Inflammatory macrophage treated with lipopolysaccharide for 1 hour (primary cell): ENCODE measurements around the gene ADCY1.
A peak's percentile ranks its signal among the peaks of the same experiment; 100 is the strongest.
"Not testable (repeated sequence)": the region's sequence is repeated elsewhere in the genome, so short reads cannot be mapped to it uniquely, and the experiment has no call there.

ENCODE experiments used
- DNase-seq, 2 donors: peaks; one replicate each; pipeline ENCODE4 v3.0.0-alpha.2; 2020 to 2022

ADCY1 gene

GRCh38 chr7:45715471-45716352, 141.5 kb downstream of the ADCY1 start:
- DNase-seq = no peak

GRCh38 chr7:45716380-45717203, 142.4 kb downstream of the ADCY1 start:
- no peak for DNase-seq

- no peak for DNase-seq
Measured at GRCh38 chr7:45717537-45718235, 143.5 kb downstream of the ADCY1 start.

GRCh38 chr7:45718464-45719330, 144.5 kb downstream of the ADCY1 start:
- no peak for DNase-seq

- no peak for DNase-seq
Measured at GRCh38 chr7:45720989-45721388, 146.8 kb downstream of the ADCY1 start.

GRCh38 chr7:45721686-45722598, 147.8 kb downstream of the ADCY1 start:
- no peak for DNase-seq

- not testable (repeated sequence) for DNase-seq
Measured at GRCh38 chr7:45725231-45725630, 151.1 kb downstream of the ADCY1 start.

- DNase-seq = no peak
Measured at GRCh38 chr7:45726883-45727282, 152.7 kb downstream of the ADCY1 start.

GRCh38 chr7:45731692-45732443, 157.7 kb downstream of the ADCY1 start:
- DNase-seq = peak; percentile 5 to 17

GRCh38 chr7:45738920-45739319, 164.8 kb downstream of the ADCY1 start:
- DNase-seq = not testable (repeated sequence)

- DNase-seq = not testable (repeated sequence)
Measured at GRCh38 chr7:45740573-45740972, 166.4 kb downstream of the ADCY1 start.

GRCh38 chr7:45748976-45749375, 174.8 kb downstream of the ADCY1 start:
- DNase-seq = not testable (repeated sequence)

GRCh38 chr7:45751352-45751751, 177.2 kb downstream of the ADCY1 start:
- DNase-seq = not testable (repeated sequence)

GRCh38 chr7:45756333-45756732, 182.2 kb downstream of the ADCY1 start:
- DNase-seq = not testable (repeated sequence)

GRCh38 chr7:45756757-45757156, 182.6 kb downstream of the ADCY1 start:
- not testable (repeated sequence) for DNase-seq

- not testable (repeated sequence) for DNase-seq
Measured at GRCh38 chr7:45759464-45759863, 185.3 kb downstream of the ADCY1 start.

- not testable (repeated sequence) for DNase-seq
Measured at GRCh38 chr7:45761545-45762205, 187.5 kb downstream of the ADCY1 start.

- DNase-seq = peak in 1 of 2 donors; percentile 4
Measured at GRCh38 chr7:45762225-45762994, 188.2 kb downstream of the ADCY1 start.
